HepG2 (cell line): ENCODE results near the gene ANKRA2. TPM values are rescaled to one million over a fixed set of nuclear protein-coding genes. Genes with fewer than 3 reads are reported as not detected.

ENCODE experiments used
- GFI1 ChIP-seq: sonication (generic); formaldehyde crosslinking; IDR thresholded peaks from 2 replicates; pipeline ENCODE4 v1.5.0; 2020; ENCODE audit warnings: missing genetic modification reagents, mild to moderate bottlenecking, borderline replicate concordance
- HIVEP1 ChIP-seq: sonication (generic); formaldehyde crosslinking; IDR thresholded peaks from 2 replicates; pipeline ENCODE4 v1.4.0; 2020; ENCODE audit warnings: mild to moderate bottlenecking, missing genetic modification reagents
- HNRNPL ChIP-seq: fragments of 200-400 bp; formaldehyde crosslinking; IDR thresholded peaks from 2 replicates; pipeline ENCODE4 v1.6.1; 2017; ENCODE audit warnings: mild to moderate bottlenecking, low read depth, low read length
- KIAA2018 ChIP-seq: sonication (generic); formaldehyde crosslinking; IDR thresholded peaks from 2 replicates; pipeline ENCODE4 v1.5.0; 2020; ENCODE audit warnings: mild to moderate bottlenecking, missing genetic modification reagents, borderline replicate concordance
- MIER3 ChIP-seq: IDR thresholded peaks from 2 replicates; pipeline ENCODE4 v1.6.1; 2016; ENCODE audit warnings: missing compliant biosample characterization, borderline replicate concordance
- SIN3B ChIP-seq: fragments of 150-350 bp; IDR thresholded peaks from 2 replicates; pipeline ENCODE4 v1.6.1; 2014; ENCODE audit warnings: low read length
- SIX4 ChIP-seq: sonication (generic); formaldehyde crosslinking; IDR thresholded peaks from 2 replicates; pipeline ENCODE4 v1.4.0; 2020; ENCODE audit warnings: missing genetic modification reagents
- TSC22D2 ChIP-seq: sonication (generic); formaldehyde crosslinking; IDR thresholded peaks from 2 replicates; pipeline ENCODE4 v1.5.1; 2020; ENCODE audit warnings: missing genetic modification reagents, mild to moderate bottlenecking, borderline replicate concordance
- ZFP36 ChIP-seq: fragments of 150-350 bp; IDR thresholded peaks from 2 replicates; pipeline ENCODE4 v1.6.1; 2018; ENCODE audit warnings: borderline replicate concordance, low read length, low read depth; ENCODE audit not compliant: partially characterized antibody
- ZFP36L2 ChIP-seq: sonication (generic); formaldehyde crosslinking; IDR thresholded peaks from 2 replicates; pipeline ENCODE4 v1.4.0; 2020; ENCODE audit warnings: missing genetic modification reagents
- ZNF510 ChIP-seq: sonication (generic); formaldehyde crosslinking; IDR thresholded peaks from 2 replicates; pipeline ENCODE4 v1.4.0; 2020; ENCODE audit warnings: low read depth, mild to moderate bottlenecking, missing genetic modification reagents
- ZNF574 ChIP-seq: sonication (generic); formaldehyde crosslinking; IDR thresholded peaks from 2 replicates; pipeline ENCODE4 v1.4.0; 2020; ENCODE audit warnings: missing genetic modification reagents
- ZSCAN31 ChIP-seq: sonication (generic); formaldehyde crosslinking; IDR thresholded peaks from 2 replicates; pipeline ENCODE4 v1.5.0; 2020; ENCODE audit warnings: low read depth, mild to moderate bottlenecking, missing genetic modification reagents
- ZXDC ChIP-seq: sonication (generic); formaldehyde crosslinking; IDR thresholded peaks from 2 replicates; pipeline ENCODE4 v1.5.0; 2020; ENCODE audit warnings: mild to moderate bottlenecking, missing genetic modification reagents
- polyA plus RNA-seq, 8 experiments: library from polyadenylated mRNA; depleted of rRNA in 3 of 8; stranded (reverse) in 7 of 8; unstranded in 1 of 8; fragments of >200 nt; fragmentation: Illumina TruSeq in 4 of 8; extraction: Trizol in 4 of 8; gene quantifications; 2 replicates each; pipeline versions ENCODE4 v1.2.1 to v1.2.3, GENCODE V29; 2011 to 2016; ENCODE audit warnings: low read depth in 4 of 8, missing spikeins in 1 of 8, mixed read lengths in 1 of 8; ENCODE audit not compliant: insufficient read depth in 1 of 8
- total RNA-seq, 5 experiments: library from RNA; depleted of rRNA; stranded (reverse); fragments of >200 nt; fragmentation: Illumina TruSeq; extraction: Trizol; gene quantifications; 2 replicates each; pipeline ENCODE4 v1.2.3, GENCODE V29; 2016; ENCODE audit warnings: low read depth in 1 of 5

The ANKRA2 gene
- total and polyA plus RNA-seq, 2 of the 13 experiments (the other 11 are each of a cell fraction or from before 2014, with no cell fraction given): 23.6 to 33.6 TPM

- no peak for TF ChIP-seq KIAA2018 (CRISPR knock-in tag)
- peak; percentile 4; the same call in 1 of the 2 replicates for TF ChIP-seq TSC22D2 (CRISPR knock-in tag)
- TF ChIP-seq ZXDC (CRISPR knock-in tag): no peak
- no peak for TF ChIP-seq ZSCAN31
- TF ChIP-seq SIX4 (CRISPR knock-in tag): peak; percentile 86; the same call in 1 of the 2 replicates
- TF ChIP-seq SIN3B: no peak
- peak; percentile 87; the same call in 1 of the 2 replicates for TF ChIP-seq MIER3 (CRISPR knock-in tag)
- TF ChIP-seq ZFP36: no peak
- peak; percentile 94 for TF ChIP-seq GFI1 (CRISPR knock-in tag)
- TF ChIP-seq ZNF510 (CRISPR knock-in tag): peak; percentile 84; the same call in 1 of the 2 replicates
- no peak for TF ChIP-seq HNRNPL
- TF ChIP-seq HIVEP1 (CRISPR knock-in tag): peak; percentile 55; the same call in 1 of the 2 replicates
- no peak for TF ChIP-seq ZFP36L2
- TF ChIP-seq ZNF574 (CRISPR knock-in tag): peak; percentile 78
These were observed 20.7 kb downstream of the ANKRA2 start (continued) for GRCh38 chr5:73544429-73545402.
